Measurements from ENCODE around the gene CYTH2. TPM values are rescaled to one million over a fixed set of nuclear protein-coding genes. Genes with fewer than 3 reads are reported as not detected.

Gene CYTH2
- total and polyA plus RNA-seq, 2 of the 8 experiments (the other 6 are each of a cell fraction or from before 2014, with no cell fraction given): 43.7 to 71.4 TPM

- no peak for TF ChIP-seq CTCF (IDR thresholded peaks at IDR 0.05; ENCODE audit: control extremely low read depth in 1 of 3, insufficient read depth in 1 of 3, low read depth in 1 of 3, low read length in 3 of 3)
Measured at GRCh38 chr19:48444129-48444935, 24.8 kb upstream of the CYTH2 start (continued).
